RWPE1 (cell line): Measurements from ENCODE around the gene APBA2.

Experiments used
- CTCF ChIA-PET: fragments of 350-600 bp; sonication (Branson Sonifier 250); formaldehyde crosslinking; extraction: SDS; loops from one replicate; lab custom pipeline; 2021; lab: Yijun Ruan, JAX
- POLR2A ChIA-PET: fragments of 400-600 bp; formaldehyde crosslinking; extraction: SDS; loops from one replicate; lab custom pipeline; 2020; ENCODE audit warnings: antibody characterized with exemption; ENCODE audit not compliant: low non-redundant PET; lab: Yijun Ruan, JAX
- DNase-seq: peaks from one replicate; pipeline ENCODE4 v3.0.0; 2012; ENCODE audit warnings: low spot score
- H3K27ac ChIP-seq: fragments of 450-650 bp; 2 replicates; pipeline ENCODE4 v1.5.1; 2017
- CTCF ChIP-seq: fragments of 450-650 bp; conservative IDR thresholded peaks from 2 replicates; pipeline ENCODE4 v1.5.1; 2017; ENCODE audit warnings: low read depth, mild to moderate bottlenecking

Gene APBA2

GRCh38 chr15:28909958-28910500 lies 24.3 kb downstream of the APBA2 start:
- CTCF ChIA-PET = no interaction called here
- no peak overlapping the region for H3K27ac ChIP-seq

GRCh38 chr15:28911310-28911931 lies 25.6 kb downstream of the APBA2 start:
- CTCF ChIA-PET = no interaction called here
- no peak for TF ChIP-seq CTCF
- DNase-seq = no peak
- POLR2A ChIA-PET = no interaction called here
- no peak overlapping the region for H3K27ac ChIP-seq

More at GRCh38 chr15:28909958-28910500, 24.3 kb downstream of the APBA2 start:
- TF ChIP-seq CTCF = no peak
- POLR2A ChIA-PET = no interaction called here
- DNase-seq = no peak

GRCh38 chr15:28912422-28912821 lies 26.6 kb downstream of the APBA2 start:
- no peak for TF ChIP-seq CTCF
- ChIA-PET POLR2A (no interaction called here), CTCF (interaction anchor here (1.2 kb wide), 1 partner anchor 190 kb away, joined by 4 read pairs; no protein-coding TSS in a partner anchor)
- H3K27ac ChIP-seq = no peak overlapping the region
- DNase-seq = no peak

- TF ChIP-seq CTCF = no peak
Observed at GRCh38 chr15:28913171-28913765, 27.5 kb downstream of the APBA2 start.

GRCh38 chr15:28914046-28914445 lies 28.3 kb downstream of the APBA2 start:
- ChIA-PET CTCF (no interaction called here), POLR2A (no interaction called here)
- no peak for TF ChIP-seq CTCF
- no peak for DNase-seq
- no peak overlapping the region for H3K27ac ChIP-seq

More at GRCh38 chr15:28913171-28913765, 27.5 kb downstream of the APBA2 start:
- no peak overlapping the region for H3K27ac ChIP-seq
- ChIA-PET POLR2A (no interaction called here), CTCF (interaction anchor here (0.6 to 1.2 kb wide), 2 partner anchors 94 to 189 kb away, joined by 3 to 4 read pairs; no protein-coding TSS in a partner anchor)
- no peak for DNase-seq

GRCh38 chr15:28914483-28915023 lies 28.8 kb downstream of the APBA2 start:
- no peak for DNase-seq
- ChIA-PET POLR2A (no interaction called here), CTCF (no interaction called here)
- no peak overlapping the region for H3K27ac ChIP-seq
- no peak for TF ChIP-seq CTCF
